Muscle layer of duodenum (tissue), 2 donors: ENCODE data around the gene MLX.
A peak's percentile ranks its signal among the peaks of the same experiment; 100 is the strongest.

Experiments used
- H3K27ac ChIP-seq: one replicate; pipeline ENCODE4 v1.7.0; 2013; ENCODE audit warnings: mild to moderate bottlenecking, low read length
- H3K27me3 ChIP-seq: one replicate; pipeline ENCODE4 v1.7.0; 2013; ENCODE audit warnings: low read depth, mild to moderate bottlenecking, control low read depth, low read length
- H3K36me3 ChIP-seq, 2 donors: one replicate each; pipeline ENCODE4 v1.7.0; 2013; ENCODE audit warnings: low read length in 2 of 2, control low read depth in 1 of 2, mild to moderate bottlenecking in 1 of 2; ENCODE audit not compliant: insufficient read depth in 2 of 2, control insufficient read depth in 1 of 2
- H3K4me1 ChIP-seq, 2 donors: one replicate each; pipeline ENCODE4 v1.7.0; 2013; ENCODE audit warnings: low read length in 2 of 2, mild to moderate bottlenecking in 2 of 2, control low read depth in 1 of 2, moderate library complexity in 1 of 2; ENCODE audit not compliant: insufficient read depth in 2 of 2, control insufficient read depth in 1 of 2
- H3K4me3 ChIP-seq, 2 donors: one replicate each; pipeline ENCODE4 v1.7.0; 2013; ENCODE audit warnings: low read length in 2 of 2, low read depth in 1 of 2, mild to moderate bottlenecking in 1 of 2
- H3K9me3 ChIP-seq, 2 donors: one replicate each; pipeline ENCODE4 v1.7.0; 2013; ENCODE audit warnings: low read length in 2 of 2, control low read depth in 1 of 2, mild to moderate bottlenecking in 1 of 2; ENCODE audit not compliant: control insufficient read depth in 1 of 2
- donor health status: healthy.

The MLX gene

DNA sequence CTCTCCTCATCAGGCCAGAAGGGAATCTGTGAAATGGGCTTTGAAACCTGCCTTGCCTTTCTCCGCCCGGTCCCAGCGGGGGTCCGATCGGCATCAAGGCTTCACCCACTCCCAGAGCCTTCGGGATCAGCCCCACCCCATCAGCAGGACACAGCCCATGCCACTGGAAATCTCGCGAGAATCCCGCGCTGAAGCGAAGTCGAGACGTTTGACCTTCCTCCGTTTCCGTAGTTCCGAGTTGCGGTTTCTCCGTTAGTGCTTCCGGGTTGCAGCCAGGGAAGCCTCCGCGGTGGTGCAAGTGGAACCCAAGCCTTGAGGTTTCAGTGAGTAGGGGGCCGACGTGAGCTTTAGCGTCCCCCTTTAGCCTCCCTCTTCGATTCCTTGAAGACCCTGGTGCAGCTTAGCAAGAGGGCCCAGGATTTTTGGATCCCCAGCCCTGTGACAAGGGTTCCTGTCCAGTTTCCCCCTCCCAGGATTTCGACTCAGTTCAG is 5.0 kb upstream of the MLX start, which contains the start of gene COASY:
TSS of gene COASY (plus strand) at position 252 of the 491 bp plus-strand sequence. CDS start 475 bp downstream, outside the sequence.
- Histone ChIP-seq H3K36me3 (peaks cover 14 to 25% of the 10 kb centered on the region in 2 donors), H3K9me3 (no peaks in the 10 kb centered on the region), H3K27me3 (no peaks in the 10 kb centered on the region), H3K4me3 (peak within 1 kb of the TSS; percentile 98), H3K4me1 (peaks cover 13 to 28% of the 10 kb centered on the region in 2 donors), H3K27ac (peak within 1 kb of the TSS; percentile 97)

DNA sequence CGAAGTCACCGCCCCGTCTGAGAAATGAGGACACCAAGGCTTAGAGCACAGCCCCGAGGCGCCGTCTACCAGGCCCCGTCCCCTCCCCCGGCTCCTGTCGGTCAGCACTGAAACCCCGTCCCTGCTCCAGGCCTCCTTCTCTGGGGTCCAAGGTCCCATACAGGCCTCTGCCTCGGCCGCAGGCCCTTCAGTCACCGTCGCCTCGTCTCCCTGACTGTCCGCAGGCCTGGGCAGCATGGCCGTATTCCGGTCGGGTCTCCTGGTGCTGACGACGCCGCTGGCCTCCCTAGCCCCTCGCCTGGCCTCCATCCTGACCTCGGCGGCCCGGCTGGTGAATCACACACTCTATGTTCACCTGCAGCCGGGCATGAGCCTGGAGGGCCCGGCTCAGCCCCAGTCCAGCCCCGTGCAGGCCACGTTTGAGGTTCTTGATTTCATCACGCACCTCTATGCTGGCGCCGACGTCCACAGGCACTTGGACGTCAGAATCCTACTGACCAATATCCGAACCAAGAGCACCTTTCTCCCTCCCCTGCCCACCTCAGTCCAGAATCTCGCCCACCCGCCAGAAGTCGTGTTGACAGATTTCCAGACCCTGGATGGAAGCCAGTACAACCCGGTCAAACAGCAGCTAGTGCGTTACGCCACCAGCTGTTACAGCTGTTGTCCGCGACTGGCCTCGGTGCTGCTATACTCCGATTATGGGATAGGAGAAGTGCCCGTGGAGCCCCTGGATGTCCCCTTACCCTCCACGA is 4.3 kb upstream of the MLX start:
- peak overlapping the region; percentile 97 for H3K27ac ChIP-seq
- peaks cover 14 to 25% of the 10 kb centered on the region in 2 donors for H3K36me3 ChIP-seq
- no peaks in the 10 kb centered on the region for H3K27me3 ChIP-seq
- H3K4me1 ChIP-seq: peaks cover 13 to 32% of the 10 kb centered on the region in 2 donors
- peak overlapping the region; percentile 98 for H3K4me3 ChIP-seq
- H3K9me3 ChIP-seq: no peaks in the 10 kb centered on the region

DNA sequence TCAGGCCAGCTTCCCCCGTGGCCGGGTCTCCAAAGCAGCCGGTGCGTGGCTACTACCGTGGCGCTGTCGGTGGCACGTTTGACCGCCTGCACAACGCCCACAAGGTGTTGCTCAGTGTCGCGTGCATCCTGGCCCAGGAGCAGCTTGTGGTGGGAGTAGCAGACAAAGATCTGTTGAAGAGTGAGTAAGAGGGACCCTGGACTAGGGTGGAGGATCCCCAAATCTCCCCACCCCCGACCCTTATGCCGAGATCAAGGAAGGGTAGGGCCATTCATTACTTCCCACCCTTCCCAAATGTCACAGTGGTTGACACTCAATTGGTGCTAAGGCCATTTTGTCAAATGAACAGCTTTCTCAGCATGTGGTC is 3.8 kb upstream of the MLX start:
- peaks cover 13 to 37% of the 10 kb centered on the region in 2 donors for H3K4me1 ChIP-seq
- H3K27ac ChIP-seq: peak overlapping the region; percentile 97

DNA sequence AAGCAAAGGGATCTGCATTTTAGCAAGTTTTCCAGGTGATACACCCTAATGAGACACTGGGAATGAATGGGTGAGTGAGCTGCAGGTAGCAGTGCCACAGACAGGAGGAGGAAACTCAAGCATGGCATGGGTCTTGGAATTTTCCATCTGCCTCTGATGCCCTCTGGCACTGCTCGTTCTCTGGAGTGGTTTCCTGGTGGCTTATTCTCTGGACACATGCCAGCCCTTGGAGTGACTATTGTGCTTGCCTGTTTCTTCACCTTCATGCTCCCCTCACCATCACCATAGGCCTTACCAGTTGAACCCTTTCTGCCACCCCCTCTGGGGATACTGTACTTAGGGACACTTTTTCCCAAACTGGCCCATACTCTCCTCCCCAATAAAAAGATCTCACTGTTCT is 3.4 kb upstream of the MLX start:
- Histone ChIP-seq H3K4me3 (peak overlapping the region; percentile 98), H3K27ac (no peak overlapping the region), H3K36me3 (peaks cover 14 to 28% of the 10 kb centered on the region in 2 donors), H3K4me1 (peaks cover 13 to 40% of the 10 kb centered on the region in 2 donors), H3K27me3 (no peaks in the 10 kb centered on the region), H3K9me3 (no peaks in the 10 kb centered on the region)

More for the DNA sequence above, 3.8 kb upstream of the MLX start:
- Histone ChIP-seq H3K27me3 (no peaks in the 10 kb centered on the region), H3K36me3 (peaks cover 14 to 25% of the 10 kb centered on the region in 2 donors), H3K9me3 (no peaks in the 10 kb centered on the region), H3K4me3 (peak overlapping the region; percentile 98)

DNA sequence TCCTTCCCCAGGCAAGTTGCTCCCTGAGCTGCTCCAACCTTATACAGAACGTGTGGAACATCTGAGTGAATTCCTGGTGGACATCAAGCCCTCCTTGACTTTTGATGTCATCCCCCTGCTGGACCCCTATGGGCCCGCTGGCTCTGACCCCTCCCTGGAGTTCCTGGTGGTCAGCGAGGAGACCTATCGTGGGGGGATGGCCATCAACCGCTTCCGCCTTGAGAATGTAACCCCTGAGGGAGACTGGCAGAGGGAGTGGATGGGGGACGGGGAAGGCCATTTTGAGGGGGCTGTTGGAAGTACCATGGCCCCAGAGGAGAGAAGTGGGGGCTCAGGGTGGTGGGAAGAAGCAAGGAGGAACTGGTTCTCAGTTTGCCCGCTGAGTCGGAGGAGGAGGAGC is 3.0 kb upstream of the MLX start:
- H3K4me1 ChIP-seq: peaks cover 13 to 40% of the 10 kb centered on the region in 2 donors
- peak overlapping the region in 1 of 2 donors; percentile 98 for H3K4me3 ChIP-seq
- H3K27me3 ChIP-seq: no peaks in the 10 kb centered on the region
- H3K36me3 ChIP-seq: peaks cover 17 to 33% of the 10 kb centered on the region in 2 donors
- no peak overlapping the region for H3K27ac ChIP-seq
- H3K9me3 ChIP-seq: no peaks in the 10 kb centered on the region

DNA sequence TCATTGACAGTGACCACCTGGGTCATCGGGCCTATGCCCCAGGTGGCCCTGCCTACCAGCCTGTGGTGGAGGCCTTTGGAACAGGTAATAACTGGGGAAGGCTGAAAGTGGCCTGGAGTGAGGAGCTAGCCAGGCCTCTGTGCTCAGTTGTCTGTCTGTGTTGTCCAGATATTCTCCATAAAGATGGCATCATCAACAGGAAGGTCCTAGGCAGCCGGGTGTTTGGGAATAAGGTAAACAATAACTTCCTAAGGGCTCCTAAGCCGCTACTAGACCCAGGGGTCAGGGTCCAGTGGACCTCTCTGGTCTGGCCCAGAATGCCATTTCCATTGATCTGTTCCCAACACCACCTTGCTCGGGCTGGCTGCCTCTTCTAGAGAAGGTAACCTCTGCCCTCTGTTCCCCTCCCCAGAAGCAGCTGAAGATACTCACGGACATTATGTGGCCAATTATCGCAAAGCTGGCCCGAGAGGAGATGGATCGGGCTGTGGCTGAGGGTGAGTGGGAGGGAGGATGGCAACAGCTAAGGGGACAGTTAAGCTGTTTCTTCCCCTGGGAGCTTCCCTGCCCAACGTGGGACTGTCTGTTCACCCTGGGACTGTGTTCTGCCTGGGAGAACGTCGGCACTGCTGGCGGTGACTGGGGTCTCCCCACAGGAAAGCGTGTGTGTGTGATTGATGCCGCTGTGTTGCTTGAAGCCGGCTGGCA is 1.9 kb upstream of the MLX start:
- Histone ChIP-seq H3K4me3 (no peak overlapping the region), H3K27ac (no peak overlapping the region), H3K9me3 (no peaks in the 10 kb centered on the region), H3K27me3 (no peaks in the 10 kb centered on the region), H3K36me3 (peaks cover 27 to 43% of the 10 kb centered on the region in 2 donors), H3K4me1 (peaks cover 13 to 40% of the 10 kb centered on the region in 2 donors)

DNA sequence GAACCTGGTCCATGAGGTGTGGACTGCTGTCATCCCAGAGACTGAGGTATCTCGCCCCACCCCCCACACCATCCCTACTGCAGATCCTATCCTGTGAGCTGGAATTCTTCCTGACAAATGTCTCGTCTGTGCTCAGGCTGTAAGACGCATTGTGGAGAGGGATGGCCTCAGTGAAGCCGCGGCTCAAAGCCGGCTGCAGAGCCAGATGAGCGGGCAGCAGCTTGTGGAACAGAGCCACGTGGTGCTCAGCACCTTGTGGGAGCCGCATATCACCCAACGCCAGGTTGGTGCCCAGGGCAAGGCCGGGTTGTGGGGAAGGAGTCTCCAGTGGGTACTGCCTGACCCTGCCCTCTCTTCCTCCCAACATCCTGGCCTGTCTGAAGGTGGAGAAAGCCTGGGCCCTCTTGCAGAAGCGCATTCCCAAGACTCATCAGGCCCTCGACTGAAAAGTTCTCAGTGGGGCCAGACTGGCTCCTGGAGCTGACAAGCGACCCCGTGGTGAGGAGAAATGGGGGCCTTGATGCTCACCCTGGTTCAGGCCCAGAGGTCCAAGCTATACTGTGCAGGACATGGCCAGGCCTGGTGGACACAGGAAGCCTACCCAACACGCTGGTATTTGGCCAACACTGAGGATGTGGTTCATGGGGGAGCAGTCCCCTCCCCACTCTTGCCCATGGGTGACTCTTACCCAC is 1.2 kb upstream of the MLX start:
- Histone ChIP-seq H3K36me3 (peaks cover 33 to 49% of the 10 kb centered on the region in 2 donors), H3K27ac (peak overlapping the region; percentile 51), H3K9me3 (no peaks in the 10 kb centered on the region), H3K4me1 (peaks cover 13 to 40% of the 10 kb centered on the region in 2 donors), H3K27me3 (no peaks in the 10 kb centered on the region), H3K4me3 (no peak overlapping the region)

DNA sequence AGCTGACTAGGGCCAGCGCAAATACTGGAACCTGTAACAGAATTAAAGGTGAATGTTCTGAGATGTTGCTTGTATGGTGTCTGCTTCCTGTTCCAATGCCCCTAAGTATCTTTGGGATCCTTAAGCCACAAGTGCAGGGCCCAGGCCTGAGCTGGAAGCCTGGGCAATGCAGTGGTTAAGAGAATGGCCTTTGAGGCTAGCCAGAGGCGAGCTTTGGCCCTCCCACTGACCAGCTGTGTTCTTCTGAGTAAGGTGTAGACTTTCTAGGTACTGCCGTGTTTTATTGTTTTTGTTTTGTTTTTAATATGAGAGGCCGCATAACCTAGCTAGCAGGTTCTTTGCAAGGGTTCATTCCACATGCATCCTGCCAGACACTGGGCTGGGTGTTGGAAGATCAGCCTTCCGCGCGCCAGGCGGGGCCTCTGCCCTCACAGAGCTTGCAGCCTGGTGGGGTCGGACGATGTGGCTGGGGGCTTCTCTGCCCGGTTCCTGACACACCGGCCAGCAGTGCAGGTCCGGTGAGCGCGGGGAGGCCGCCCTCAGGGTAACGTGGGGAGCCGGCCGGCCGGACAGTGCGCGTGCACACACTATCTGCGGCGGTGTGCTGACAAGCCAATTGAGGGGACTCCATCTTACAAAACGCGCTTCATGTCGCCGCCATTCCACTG is 551 bp upstream of the MLX start:
- peaks cover 13 to 40% of the 10 kb centered on the region in 2 donors for H3K4me1 ChIP-seq
- H3K36me3 ChIP-seq: peaks cover 35 to 54% of the 10 kb centered on the region in 2 donors
- H3K27ac ChIP-seq: peak overlapping the region; percentile 51
- H3K9me3 ChIP-seq: no peaks in the 10 kb centered on the region
- H3K4me3 ChIP-seq: peak overlapping the region; percentile 58 to 91
- H3K27me3 ChIP-seq: no peaks in the 10 kb centered on the region

DNA sequence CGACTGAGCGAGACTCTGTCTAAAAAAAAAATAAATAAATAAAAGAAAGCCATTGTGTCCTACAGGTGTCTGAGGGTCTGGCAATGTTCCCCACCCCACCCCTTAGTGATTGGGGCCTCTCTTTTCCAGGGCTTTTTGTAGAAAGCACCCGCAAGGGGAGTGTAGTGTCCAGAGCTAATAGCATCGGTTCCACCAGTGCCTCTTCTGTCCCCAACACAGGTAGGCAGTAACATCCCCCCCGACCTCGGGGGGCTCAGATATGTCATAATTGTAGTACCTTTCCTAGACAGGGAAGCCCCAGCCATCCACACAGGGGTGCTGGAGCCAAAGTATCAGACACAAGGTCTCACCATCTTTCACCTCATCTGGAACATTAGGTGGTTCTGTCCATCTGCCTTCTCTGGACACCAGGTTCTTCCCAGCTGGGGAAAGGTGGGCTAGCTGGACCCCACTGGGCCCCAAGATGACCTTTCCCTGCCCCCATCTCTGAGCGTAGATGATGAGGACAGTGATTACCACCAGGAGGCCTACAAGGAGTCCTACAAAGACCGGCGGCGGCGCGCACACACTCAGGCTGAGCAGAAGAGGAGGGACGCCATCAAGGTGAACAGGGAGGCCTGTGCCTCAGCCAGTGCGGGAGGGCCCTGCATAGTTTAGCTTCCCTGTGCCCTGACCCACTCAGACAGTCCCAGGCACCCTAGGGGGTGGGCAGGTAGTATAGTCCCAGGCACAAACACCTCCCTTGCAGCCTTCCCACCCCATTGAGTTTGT is 1.6 kb downstream of the MLX start:
- peak overlapping the region; percentile 45 for H3K27ac ChIP-seq
- no peak overlapping the region for H3K4me3 ChIP-seq
- H3K27me3 ChIP-seq: no peaks in the 10 kb centered on the region
- peaks cover 55 to 70% of the 10 kb centered on the region in 2 donors for H3K36me3 ChIP-seq
- H3K9me3 ChIP-seq: no peaks in the 10 kb centered on the region
- peaks cover 5 to 27% of the 10 kb centered on the region in 2 donors for H3K4me1 ChIP-seq
